Activated CD8-positive, alpha-beta memory T cell treated with anti-CD3 and anti-CD28 coated beads, Interleukin-2, amount 50 U/mL, for 24 hours (primary cell): ENCODE results near the gene LSM10.

Experiments
- DNase-seq: peaks from one replicate; pipeline ENCODE4 v3.0.0-alpha.2; 2020; ENCODE audit errors: extremely low read depth

LSM10 gene

DNA sequence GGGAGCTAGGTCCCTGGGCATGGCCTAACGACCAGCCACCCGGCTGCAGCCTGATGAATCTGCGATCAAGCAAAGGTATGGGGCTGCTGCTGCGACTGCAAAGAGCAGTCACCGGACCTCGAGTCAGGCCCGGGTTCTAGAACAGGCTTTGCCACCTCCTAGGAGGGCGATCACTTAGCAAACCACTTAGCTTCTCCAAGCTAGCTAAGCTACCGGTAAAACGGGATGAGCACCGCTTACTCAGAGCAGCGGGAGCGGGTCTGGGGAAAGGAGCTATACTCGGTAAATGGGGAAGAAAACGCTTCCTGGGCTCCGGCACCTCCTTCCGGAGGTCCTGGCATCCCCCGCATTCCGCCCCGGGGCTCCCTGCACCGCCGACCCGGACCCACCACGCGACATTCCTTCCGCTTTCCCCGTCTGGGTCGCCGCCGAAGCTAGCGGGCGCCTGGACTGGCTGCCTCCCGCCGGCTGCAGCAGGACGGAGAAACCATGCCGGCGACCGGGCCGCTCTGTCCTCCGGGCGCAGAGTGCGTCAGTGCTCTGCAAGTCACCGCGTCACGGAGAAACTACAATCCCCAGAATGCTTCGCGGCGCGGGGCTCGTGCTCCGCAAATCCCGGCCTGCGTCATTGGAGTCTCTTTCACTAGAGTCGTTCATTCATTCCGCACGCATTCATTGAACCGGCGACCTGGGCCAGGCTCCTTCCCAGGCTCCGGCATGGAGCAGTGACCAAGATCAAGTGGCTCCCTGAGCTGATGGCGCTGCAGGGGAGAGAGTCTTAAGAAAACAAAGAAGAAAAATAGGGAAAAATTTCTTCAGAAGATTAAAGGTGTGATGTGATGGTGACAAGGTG, at the start of gene LSM10:
TSS of gene LSM10 (minus strand) at position 531 of the 853 bp plus-strand sequence. CDS start 3,779 bp downstream, outside the sequence.
- DNase-seq = peak; percentile 81

- no peak for DNase-seq
Measured at GRCh38 chr1:36447450-36447849, 49.7 kb upstream of the LSM10 start.

GRCh38 chr1:36446746-36447145, 49.0 kb upstream of the LSM10 start:
- no peak for DNase-seq

GRCh38 chr1:36446271-36446670, 48.6 kb upstream of the LSM10 start:
- DNase-seq = no peak

DNA sequence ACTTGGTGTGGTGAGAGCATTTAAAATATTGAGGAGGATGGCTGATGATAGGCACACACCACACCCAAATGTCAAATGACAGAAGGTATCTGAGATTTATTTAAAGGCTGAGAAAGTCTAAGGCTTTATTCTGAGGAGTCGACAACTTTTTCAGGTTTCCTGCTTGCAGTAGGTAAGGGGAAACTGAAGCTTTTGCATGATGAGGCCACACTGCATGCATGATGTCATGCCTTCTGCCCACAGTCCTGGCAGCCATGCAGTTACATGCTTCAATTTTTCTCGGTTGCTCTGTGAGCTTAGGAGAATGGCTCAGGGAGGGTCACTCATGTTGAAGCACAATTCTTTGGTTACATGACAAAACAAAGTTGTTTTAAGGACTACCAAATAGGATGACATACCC, 45.6 kb upstream of the LSM10 start:
- no peak for DNase-seq

- DNase-seq = no peak
Measured at GRCh38 chr1:36442337-36442736, 44.6 kb upstream of the LSM10 start.

DNA sequence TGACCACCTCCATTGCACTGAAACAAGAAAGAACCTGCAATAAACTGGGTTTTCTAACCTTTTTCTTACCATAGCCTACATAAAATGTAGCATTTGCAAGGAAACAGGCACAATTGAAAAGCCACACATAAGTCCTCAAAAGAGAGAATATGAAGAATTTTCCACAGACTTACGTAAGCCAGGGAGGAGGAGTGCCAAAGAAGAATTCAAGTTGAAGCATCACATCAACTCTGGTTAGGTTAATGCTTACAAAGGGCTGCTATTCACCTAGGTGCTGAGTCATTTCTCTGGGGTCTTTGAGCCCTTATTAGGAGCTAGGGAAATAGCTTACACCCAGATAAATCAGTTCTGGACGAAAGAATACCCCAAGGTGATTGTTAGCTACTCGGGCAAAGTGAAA, 42.9 kb upstream of the LSM10 start:
- no peak for DNase-seq

- no peak for DNase-seq
Measured at GRCh38 chr1:36440044-36440443, 42.3 kb upstream of the LSM10 start.

DNA sequence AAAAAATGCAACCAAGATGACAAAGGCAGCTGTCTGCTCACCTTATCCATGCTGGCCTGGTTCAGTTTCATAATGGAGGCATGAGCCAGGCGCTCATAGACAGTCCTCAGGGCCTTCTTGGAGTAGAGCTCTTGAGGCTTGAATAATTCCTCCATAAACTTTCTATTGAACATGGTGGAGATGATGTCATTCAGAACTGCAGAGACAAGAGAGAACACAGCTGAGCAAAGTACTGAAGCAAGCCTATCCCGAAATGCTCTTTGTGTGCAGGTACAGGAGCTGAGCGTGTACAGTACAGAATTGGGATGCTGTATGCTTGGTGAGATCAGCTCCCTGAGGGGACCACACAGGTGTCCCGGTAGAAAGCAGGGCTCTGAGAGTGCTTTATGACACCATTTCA, 41.0 kb upstream of the LSM10 start:
- no peak for DNase-seq

DNA sequence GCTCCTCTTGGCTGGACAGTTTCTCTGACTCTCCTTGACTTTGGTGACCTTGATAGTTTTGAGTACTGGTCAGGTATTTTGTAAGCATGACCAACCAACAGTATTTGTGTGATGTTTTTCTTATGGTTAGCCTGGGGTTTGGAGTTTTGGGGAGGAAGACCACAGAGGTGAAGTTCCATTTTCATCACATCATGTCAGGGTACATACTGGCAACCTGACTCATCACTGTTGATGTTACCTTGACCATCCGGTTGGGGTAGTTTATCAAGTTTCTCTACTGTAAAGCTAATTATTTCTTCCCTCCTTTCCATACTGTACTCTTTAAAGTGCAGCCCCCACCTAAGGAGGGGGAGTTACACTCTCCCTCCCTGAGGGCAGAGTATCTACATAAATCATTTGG, 39.1 kb upstream of the LSM10 start:
- no peak for DNase-seq

- no peak for DNase-seq
Measured at GRCh38 chr1:36433102-36433501, 35.4 kb upstream of the LSM10 start.

GRCh38 chr1:36432616-36433015, 34.9 kb upstream of the LSM10 start:
- DNase-seq = no peak

DNA sequence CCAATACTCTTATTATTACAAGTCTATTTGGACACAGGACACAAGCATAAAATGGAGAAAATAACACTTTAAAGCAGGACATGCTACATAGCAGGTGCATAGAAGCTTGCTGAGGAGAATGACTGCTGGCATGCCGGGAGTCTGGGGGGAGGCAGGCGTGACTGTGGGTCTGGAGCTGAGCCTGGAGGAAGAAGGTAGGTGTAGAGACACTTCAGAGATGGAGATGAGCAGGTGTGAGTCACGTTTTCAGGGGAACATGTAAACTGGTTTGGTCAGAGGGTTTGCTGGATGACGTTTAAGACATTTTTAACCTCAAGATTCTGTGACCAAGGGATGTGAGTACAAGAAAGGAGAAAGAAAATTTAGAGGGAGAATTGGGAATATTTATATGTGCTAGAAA, 28.1 kb upstream of the LSM10 start:
- no peak for DNase-seq

GRCh38 chr1:36421649-36422048, 23.9 kb upstream of the LSM10 start:
- DNase-seq = no peak

DNA sequence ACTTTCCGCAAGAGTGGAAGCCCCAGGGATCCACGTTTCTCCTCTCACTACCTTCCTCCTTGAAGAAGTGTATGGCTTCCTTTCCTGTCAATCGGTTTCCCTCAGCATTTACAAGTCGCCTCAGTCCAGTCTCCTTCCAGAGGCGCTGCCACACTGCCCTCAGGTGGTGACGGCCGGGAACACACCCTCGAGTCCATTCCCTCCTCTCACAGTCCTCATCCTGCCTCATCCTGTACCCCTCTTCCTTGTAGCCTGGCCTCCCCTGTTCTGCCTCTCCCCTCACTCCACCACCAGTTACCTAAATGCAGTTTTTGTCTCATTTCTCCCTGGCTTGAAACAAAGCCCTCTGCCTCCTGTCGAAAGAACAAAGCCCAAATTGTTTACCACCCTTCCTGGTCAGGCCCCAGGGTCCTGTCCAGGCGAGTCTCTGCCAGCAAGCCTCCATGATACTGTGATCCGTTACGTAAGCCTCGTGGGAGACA, 23.2 kb upstream of the LSM10 start:
- peak; percentile 83 for DNase-seq

- DNase-seq = no peak
Measured at GRCh38 chr1:36420409-36420808, 22.7 kb upstream of the LSM10 start.

- DNase-seq = no peak
Measured at GRCh38 chr1:36419569-36419968, 21.9 kb upstream of the LSM10 start.

DNA sequence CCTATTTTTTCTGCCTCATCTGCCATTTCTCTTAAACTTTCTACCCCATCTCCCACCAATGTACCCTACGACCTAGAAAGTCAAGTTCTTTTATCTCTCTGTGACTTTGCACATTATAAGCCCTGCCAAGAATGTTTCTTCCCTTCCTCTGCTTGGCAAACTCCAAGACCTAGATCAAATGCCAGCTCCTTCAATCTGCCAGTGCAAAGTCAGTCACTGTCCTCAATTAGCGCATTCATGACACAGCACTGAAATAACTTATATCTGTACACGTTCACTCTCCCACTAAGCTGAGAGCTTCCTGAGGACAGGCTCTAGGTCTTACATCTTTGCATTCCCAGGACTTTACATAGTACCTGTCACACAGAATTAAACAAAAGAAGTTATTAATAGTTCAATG, 21.4 kb upstream of the LSM10 start:
- no peak for DNase-seq

GRCh38 chr1:36417931-36418330, 20.2 kb upstream of the LSM10 start:
- no peak for DNase-seq

GRCh38 chr1:36415661-36416326, 18.1 kb upstream of the LSM10 start:
- DNase-seq = no peak

DNA sequence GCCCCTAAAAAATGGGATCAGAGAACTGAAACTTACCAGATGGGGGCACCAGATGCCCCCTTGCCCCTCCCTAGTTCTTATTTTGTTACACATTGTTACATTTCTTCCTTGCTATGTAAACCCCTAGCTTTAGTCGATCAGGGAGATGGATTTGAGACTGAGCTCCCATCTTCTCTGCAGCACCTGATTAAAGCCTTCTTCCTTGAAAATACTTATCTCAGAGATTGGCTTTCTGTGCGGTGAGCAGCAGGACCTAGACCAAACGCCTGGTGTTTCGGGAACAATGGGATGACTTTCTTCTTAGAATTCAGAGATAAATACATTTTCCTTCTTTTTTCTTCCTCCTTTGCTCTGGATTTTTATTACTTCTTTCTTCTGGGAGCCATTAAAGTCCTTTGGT, 16.7 kb upstream of the LSM10 start:
- no peak for DNase-seq

DNA sequence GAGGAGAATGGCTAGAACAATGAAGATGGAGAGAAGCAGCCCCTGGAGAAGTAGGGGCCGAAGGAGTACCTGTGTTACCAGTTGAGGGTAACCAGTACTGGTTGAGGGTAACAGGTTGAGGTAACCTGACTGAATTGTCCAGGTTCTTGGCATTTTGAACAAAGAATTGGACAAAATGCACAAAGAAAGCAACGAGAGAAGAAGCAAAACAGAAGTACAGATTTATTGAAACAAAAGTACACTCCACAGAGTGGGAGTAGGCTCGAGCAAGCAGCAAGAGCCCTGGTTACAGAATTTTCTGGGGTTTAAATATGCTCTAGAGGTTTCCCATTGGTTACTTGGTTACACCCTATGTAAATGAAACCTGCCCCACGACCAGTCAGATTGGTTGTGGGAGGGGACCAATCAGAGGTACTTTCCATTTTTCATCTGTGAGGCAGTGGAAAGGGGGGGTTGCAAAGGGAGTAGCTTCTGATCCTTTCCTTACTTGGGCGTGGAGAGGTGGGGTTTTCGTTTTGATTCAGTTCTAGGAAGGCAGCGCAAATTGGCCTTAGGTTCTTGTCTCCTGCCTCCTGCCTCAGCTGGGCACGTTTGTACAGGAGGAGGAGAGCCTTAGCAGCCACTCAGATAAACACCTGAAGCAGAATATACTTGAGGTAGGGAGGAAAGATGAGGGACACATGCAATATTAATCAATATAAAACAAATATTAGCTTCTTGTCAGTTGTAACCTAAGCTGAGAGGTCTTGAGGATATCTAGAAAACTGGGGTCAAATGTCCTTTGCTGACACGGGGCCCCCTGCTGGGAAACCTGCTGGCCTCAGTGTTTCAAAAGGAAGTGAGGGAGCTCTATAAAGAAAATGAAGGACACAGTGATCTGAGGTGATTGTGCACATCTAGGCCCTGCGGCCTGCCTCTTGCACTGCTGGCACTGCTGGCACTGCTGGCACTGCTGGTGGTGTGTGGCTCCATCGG, 14.3 kb upstream of the LSM10 start:
- DNase-seq = no peak
